GM13976 (cell line): ENCODE results near the gene FBH1.
"Not testable (repeated sequence)": the region's sequence is repeated elsewhere in the genome, so short reads cannot be mapped to it uniquely, and the experiment has no call there.

Source experiments
- DNase-seq: peaks from one replicate; pipeline ENCODE4 v3.0.0; 2012; ENCODE audit warnings: low spot score
- CTCF ChIP-seq: IDR thresholded peaks from 2 replicates; pipeline ENCODE4 v1.5.1; 2012; ENCODE audit warnings: borderline replicate concordance, mild to moderate bottlenecking; ENCODE audit not compliant: insufficient read depth; ENCODE audit errors: extremely low read depth, missing control alignments, control extremely low read depth
- in situ Hi-C: fragments of 300-500 bp; cut with MboI; formaldehyde crosslinking; loops from one replicate; pipeline ENCODE4 v1.12.0; 2022; ENCODE audit warnings: low sequenced_read_pairs, mixed read lengths, inconsistent platforms; ENCODE audit not compliant: unreplicated experiment

FBH1 gene

GRCh38 chr10:5854131-5854475 is 35.9 kb upstream of the FBH1 start:
- TF ChIP-seq CTCF: no peak
- in situ Hi-C loops: no loop called here
- DNase-seq: no peak

GRCh38 chr10:5855979-5856700 is 33.9 kb upstream of the FBH1 start:
- in situ Hi-C loops: no loop called here
- no peak for TF ChIP-seq CTCF
- no peak for DNase-seq

- in situ Hi-C loops: no loop called here
- DNase-seq: no peak
- TF ChIP-seq CTCF: no peak
These were observed 33.4 kb upstream of the FBH1 start for GRCh38 chr10:5856701-5857004.

- in situ Hi-C loops: no loop called here
- TF ChIP-seq CTCF: no peak
- DNase-seq: no peak
These were observed 31.2 kb upstream of the FBH1 start for GRCh38 chr10:5858811-5859210.

GRCh38 chr10:5860066-5860465 is 30.0 kb upstream of the FBH1 start:
- DNase-seq: no peak
- in situ Hi-C loops: no loop called here
- TF ChIP-seq CTCF: no peak

GRCh38 chr10:5862360-5862961 is 27.6 kb upstream of the FBH1 start:
- peak; percentile 82 for DNase-seq
- in situ Hi-C loops: no loop called here
- TF ChIP-seq CTCF: no peak

GRCh38 chr10:5862981-5863685 is 26.9 kb upstream of the FBH1 start:
- in situ Hi-C loops, DNase-seq: not testable (repeated sequence)

GRCh38 chr10:5866451-5867081 is 23.5 kb upstream of the FBH1 start:
- DNase-seq, in situ Hi-C loops: not testable (repeated sequence)

- in situ Hi-C loops, DNase-seq: not testable (repeated sequence)
These were observed 22.9 kb upstream of the FBH1 start for GRCh38 chr10:5867091-5867615.

- DNase-seq, in situ Hi-C loops: not testable (repeated sequence)
These were observed 21.7 kb upstream of the FBH1 start for GRCh38 chr10:5868383-5868782.
